Measurements from ENCODE around the gene PXYLP1. TPM values are rescaled to one million over a fixed set of nuclear protein-coding genes. Genes with fewer than 3 reads are reported as not detected.
A peak's percentile ranks its signal among the peaks of the same experiment; 100 is the strongest.

The PXYLP1 gene
- total and polyA plus RNA-seq, 9 of the 15 experiments (the other 6 are each of a cell fraction or from before 2014, with no cell fraction given): 0.80 to 2.9 (median 1.3) TPM

- TF ChIP-seq VEZF1 (CRISPR knock-in tag; IDR thresholded peaks at IDR 0.05) (no peak), GATAD2B (IDR thresholded peaks at IDR 0.05; ENCODE audit: borderline replicate concordance) (0 out of 2 replicates have a peak, but pooled peaks have one; percentile 8), ZBTB7A (IDR thresholded peaks at IDR 0.05; ENCODE audit: borderline replicate concordance, control insufficient read depth, low read depth, low read length) (no peak), MYNN (IDR thresholded peaks at IDR 0.05) (no peak), MYNN (CRISPR knock-in tag; IDR thresholded peaks at IDR 0.05) (no peak), SIRT6 (IDR thresholded peaks at IDR 0.05; ENCODE audit: low read depth, low read length) (no peak), NBN (IDR thresholded peaks at IDR 0.05; ENCODE audit: low read depth) (no peak), PML (IDR thresholded peaks at IDR 0.05; ENCODE audit: low read length) (peak; percentile 36; the same call in 1 of the 2 replicates), E2F8 (IDR thresholded peaks at IDR 0.05; ENCODE audit: low read depth, partially characterized antibody) (peak; percentile 67), MITF (IDR thresholded peaks at IDR 0.05) (no peak), ZC3H8 (IDR thresholded peaks at IDR 0.05) (no peak), SRSF7 (optimal IDR thresholded peaks at IDR 0.05; ENCODE audit: low read depth, low read length) (no peak), NFRKB (IDR thresholded peaks at IDR 0.05; ENCODE audit: low read depth) (no peak), HLTF (IDR thresholded peaks at IDR 0.05) (0 out of 2 replicates have a peak, but pooled peaks have one; percentile 40), E2F6 (IDR thresholded peaks at IDR 0.05; ENCODE audit: borderline replicate concordance in 1 of 2, extremely low read depth in 1 of 2, insufficient read depth in 1 of 2, insufficient read length in 1 of 2, low read depth in 1 of 2, low read length in 1 of 2, poor library complexity in 1 of 2, severe bottlenecking in 1 of 2) (peak in 1 of 2 experiments; percentile 5), GABPB2 (CRISPR knock-in tag; conservative IDR thresholded peaks at IDR 0.05) (no peak), MCM3 (IDR thresholded peaks at IDR 0.05) (no peak), ZNF12 (CRISPR knock-in tag; IDR thresholded peaks at IDR 0.05) (peak; percentile 97)
- TF ChIP-seq, protein P1, sequence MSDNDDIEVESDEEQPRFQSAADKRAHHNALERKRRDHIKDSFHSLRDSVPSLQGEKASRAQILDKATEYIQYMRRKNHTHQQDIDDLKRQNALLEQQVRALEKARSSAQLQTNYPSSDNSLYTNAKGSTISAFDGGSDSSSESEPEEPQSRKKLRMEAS (CRISPR knock-in tag; IDR thresholded peaks at IDR 0.05): peak; percentile 14; the same call in 1 of the 2 replicates
- TF ChIP-seq, protein P2, sequence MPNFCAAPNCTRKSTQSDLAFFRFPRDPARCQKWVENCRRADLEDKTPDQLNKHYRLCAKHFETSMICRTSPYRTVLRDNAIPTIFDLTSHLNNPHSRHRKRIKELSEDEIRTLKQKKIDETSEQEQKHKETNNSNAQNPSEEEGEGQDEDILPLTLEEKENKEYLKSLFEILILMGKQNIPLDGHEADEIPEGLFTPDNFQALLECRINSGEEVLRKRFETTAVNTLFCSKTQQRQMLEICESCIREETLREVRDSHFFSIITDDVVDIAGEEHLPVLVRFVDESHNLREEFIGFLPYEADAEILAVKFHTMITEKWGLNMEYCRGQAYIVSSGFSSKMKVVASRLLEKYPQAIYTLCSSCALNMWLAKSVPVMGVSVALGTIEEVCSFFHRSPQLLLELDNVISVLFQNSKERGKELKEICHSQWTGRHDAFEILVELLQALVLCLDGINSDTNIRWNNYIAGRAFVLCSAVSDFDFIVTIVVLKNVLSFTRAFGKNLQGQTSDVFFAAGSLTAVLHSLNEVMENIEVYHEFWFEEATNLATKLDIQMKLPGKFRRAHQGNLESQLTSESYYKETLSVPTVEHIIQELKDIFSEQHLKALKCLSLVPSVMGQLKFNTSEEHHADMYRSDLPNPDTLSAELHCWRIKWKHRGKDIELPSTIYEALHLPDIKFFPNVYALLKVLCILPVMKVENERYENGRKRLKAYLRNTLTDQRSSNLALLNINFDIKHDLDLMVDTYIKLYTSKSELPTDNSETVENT (CRISPR knock-in tag; IDR thresholded peaks at IDR 0.05): 0 out of 2 replicates have a peak, but pooled peaks have one; percentile 28
Observed at GRCh38 chr3:141313093-141313683, 81.6 kb downstream of the PXYLP1 start (continued).

Measured in K562 (cell line).